ENCODE results near the gene PAX6.

The PAX6 gene

GRCh38 chr11:31796499-31797189 is 14.5 kb downstream of the PAX6 start:
- DNase-seq, result no peak

GRCh38 chr11:31795706-31796498 is 15.2 kb downstream of the PAX6 start:
- no peak for DNase-seq

GRCh38 chr11:31794548-31794947 is 16.6 kb downstream of the PAX6 start:
- no peak for DNase-seq

- no peak for DNase-seq
Measured at GRCh38 chr11:31793264-31793663, 17.9 kb downstream of the PAX6 start.

GRCh38 chr11:31792456-31792855 is 18.7 kb downstream of the PAX6 start:
- no peak for DNase-seq

GRCh38 chr11:31792036-31792435 is 19.1 kb downstream of the PAX6 start:
- no peak for DNase-seq

GRCh38 chr11:31790649-31791048 is 20.5 kb downstream of the PAX6 start:
- DNase-seq, result no peak

GRCh38 chr11:31788085-31788484 is 23.0 kb downstream of the PAX6 start:
- no peak for DNase-seq

GRCh38 chr11:31786996-31787685 is 24.0 kb downstream of the PAX6 start:
- no peak for DNase-seq

GRCh38 chr11:31784611-31785010 is 26.5 kb downstream of the PAX6 start:
- no peak for DNase-seq

- DNase-seq, result no peak
Measured at GRCh38 chr11:31783252-31783651, 27.9 kb downstream of the PAX6 start.

GRCh38 chr11:31782257-31782656 is 28.9 kb downstream of the PAX6 start:
- no peak for DNase-seq

- DNase-seq, result no peak
Measured at GRCh38 chr11:31780480-31780971, 30.6 kb downstream of the PAX6 start.

- no peak for DNase-seq
Measured at GRCh38 chr11:31780078-31780477, 31.0 kb downstream of the PAX6 start.

GRCh38 chr11:31779374-31779791 is 31.7 kb downstream of the PAX6 start:
- no peak for DNase-seq

GRCh38 chr11:31772412-31772811 is 38.7 kb downstream of the PAX6 start:
- DNase-seq, result no peak

GRCh38 chr11:31770011-31770700 is 41.0 kb downstream of the PAX6 start:
- no peak for DNase-seq

- DNase-seq, result no peak
Measured at GRCh38 chr11:31768749-31769640, 42.1 kb downstream of the PAX6 start.

GRCh38 chr11:31767685-31768084 is 43.4 kb downstream of the PAX6 start:
- no peak for DNase-seq

GRCh38 chr11:31767066-31767465 is 44.1 kb downstream of the PAX6 start:
- DNase-seq, result no peak

- DNase-seq, result no peak
Measured at GRCh38 chr11:31764766-31765165, 46.4 kb downstream of the PAX6 start.

GRCh38 chr11:31764261-31764660 is 46.9 kb downstream of the PAX6 start:
- DNase-seq, result no peak

Data from stimulated activated CD4-positive, alpha-beta T cell treated with anti-CD3 and anti-CD28 coated beads, Interleukin-15, amount 100 ng/mL, for 24 hours (primary cell).